A673 (cell line): Measurements from ENCODE around the gene FAM149A. TPM values are rescaled to one million over a fixed set of nuclear protein-coding genes. Genes with fewer than 3 reads are reported as not detected.

ENCODE experiments used
- BruUV-seq: library from RNA; stranded (reverse); fragments of 400-500 nt; replicated peaks from 2 replicates; lab custom pipeline; 2021; lab: Mats Ljungman, UMichigan
- CTCF ChIA-PET: fragments of 300-600 bp; sonication (Branson Sonifier 250); formaldehyde crosslinking; loops from one replicate; lab custom pipeline; 2022; ENCODE audit warnings: antibody characterized with exemption; lab: Charles Lee
- POLR2A ChIA-PET: fragments of 300-600 bp; sonication (Branson Sonifier 250); formaldehyde crosslinking; loops from one replicate; lab custom pipeline; 2022; ENCODE audit warnings: antibody characterized with exemption; ENCODE audit not compliant: low non-redundant PET; lab: Charles Lee
- DNase-seq: peaks from one replicate; pipeline ENCODE4 v3.0.0-alpha.2; 2015; ENCODE audit warnings: low spot score
- H3K27ac ChIP-seq: fragments of 200-600 bp; sonication (generic); 2 replicates; pipeline ENCODE4 v1.5.1; 2016; ENCODE audit warnings: mixed run types, low read depth, mild to moderate bottlenecking, mixed read lengths, antibody characterized with exemption, low read length; ENCODE audit not compliant: poor library complexity, severe bottlenecking
- H3K27me3 ChIP-seq: fragments of 200-600 bp; sonication (generic); replicated peaks from 2 replicates; pipeline ENCODE4 v1.6.1; 2017; ENCODE audit warnings: mixed run types, low read depth, mild to moderate bottlenecking, mixed read lengths, antibody characterized with exemption, low read length; ENCODE audit not compliant: insufficient read depth, poor library complexity
- H3K36me3 ChIP-seq: fragments of 200-600 bp; sonication (generic); 2 replicates; pipeline ENCODE4 v1.6.1; 2016; ENCODE audit warnings: mixed run types, mild to moderate bottlenecking, mixed read lengths, antibody characterized with exemption, low read length; ENCODE audit not compliant: insufficient read depth, poor library complexity, severe bottlenecking
- H3K4me1 ChIP-seq: fragments of 200-600 bp; sonication (generic); 2 replicates; pipeline ENCODE4 v1.6.1; 2017; ENCODE audit warnings: mixed run types, mild to moderate bottlenecking, mixed read lengths, antibody characterized with exemption, low read length; ENCODE audit not compliant: insufficient read depth, poor library complexity, severe bottlenecking
- H3K4me3 ChIP-seq: fragments of 200-600 bp; sonication (generic); 2 replicates; pipeline ENCODE4 v1.5.1; 2016; ENCODE audit warnings: low read depth, mixed run types, mild to moderate bottlenecking, mixed read lengths, low read length; ENCODE audit not compliant: poor library complexity, severe bottlenecking
- H3K9me3 ChIP-seq: fragments of 200-600 bp; sonication (generic); 2 replicates; pipeline ENCODE4 v1.6.1; 2016; ENCODE audit warnings: mixed run types, low read depth, mild to moderate bottlenecking, mixed read lengths, antibody characterized with exemption, low read length; ENCODE audit not compliant: poor library complexity, severe bottlenecking
- CTCF ChIP-seq: fragments of 300-800, 200-600 bp; sonication (generic); conservative IDR thresholded peaks from 2 replicates; pipeline ENCODE4 v1.5.1; 2017; ENCODE audit warnings: low read depth, mild to moderate bottlenecking, antibody characterized with exemption, low read length, moderate library complexity, mixed read lengths
- EZH2 ChIP-seq: fragments of 200-600 bp; sonication (generic); IDR thresholded peaks from 2 replicates; pipeline ENCODE4 v1.6.1; 2017; ENCODE audit warnings: borderline replicate concordance, low read depth, mild to moderate bottlenecking, mixed read lengths, antibody characterized with exemption, low read length; ENCODE audit not compliant: poor library complexity, severe bottlenecking
- intact Hi-C: fragments of 100-400 bp; cut with micrococcal nuclease; formaldehyde crosslinking; loops from one replicate; pipeline ENCODE4 v1.10.0; 2022; ENCODE audit not compliant: unreplicated experiment
- total RNA-seq: library from RNA; stranded (reverse); gene quantifications from 2 replicates; pipeline ENCODE4 v1.2.3, GENCODE V29; 2021

The FAM149A gene
- total RNA-seq, 1 experiment from 2014 or later, result 0.90 TPM

- no TSS peak for BruUV-seq
- intact Hi-C loops, result loop anchor here (5.0 kb wide), 1 partner anchor 123 kb away; the partner anchor contains the start of gene CYP4V2
- Histone ChIP-seq H3K36me3 (no peaks in the 10 kb centered on the region), H3K4me3 (peak overlapping the region; percentile 44), H3K9me3 (no peaks in the 10 kb centered on the region), H3K27me3 (no peaks in the 10 kb centered on the region), H3K4me1 (no peaks in the 10 kb centered on the region), H3K27ac (no peak overlapping the region)
- TF ChIP-seq CTCF (no peak), EZH2 (no peak)
- DNase-seq, result no peak
- ChIA-PET POLR2A (no interaction called here), CTCF (no interaction called here)
These were observed 34.8 kb upstream of the FAM149A start for GRCh38 chr4:186069729-186070128.

- H3K9me3 ChIP-seq, result no peaks in the 10 kb centered on the region
- H3K4me1 ChIP-seq, result no peaks in the 10 kb centered on the region
- CTCF ChIA-PET, result no interaction called here
- no peak for TF ChIP-seq CTCF
- no peak for TF ChIP-seq EZH2
- H3K4me3 ChIP-seq, result no peak overlapping the region
- POLR2A ChIA-PET, result no interaction called here
- intact Hi-C loops, result no loop called here
- no peak for DNase-seq
- H3K36me3 ChIP-seq, result no peaks in the 10 kb centered on the region
- H3K27ac ChIP-seq, result no peak overlapping the region
- no TSS peak for BruUV-seq
- no peaks in the 10 kb centered on the region for H3K27me3 ChIP-seq
These were observed 32.0 kb upstream of the FAM149A start for GRCh38 chr4:186072516-186072915.

GRCh38 chr4:186074189-186074588, 30.3 kb upstream of the FAM149A start:
- H3K36me3 ChIP-seq, result no peaks in the 10 kb centered on the region
- H3K9me3 ChIP-seq, result no peaks in the 10 kb centered on the region
- DNase-seq, result no peak
- intact Hi-C loops, result no loop called here
- H3K4me3 ChIP-seq, result no peak overlapping the region
- H3K27ac ChIP-seq, result no peak overlapping the region
- BruUV-seq, result no TSS peak
- POLR2A ChIA-PET, result no interaction called here
- H3K4me1 ChIP-seq, result peaks cover 5% of the 10 kb centered on the region
- no peak for TF ChIP-seq EZH2
- no peak for TF ChIP-seq CTCF
- CTCF ChIA-PET, result no interaction called here
- no peaks in the 10 kb centered on the region for H3K27me3 ChIP-seq
